Endometrium (tissue), 2 donors: ENCODE data around the gene QKI.
A peak's percentile ranks its signal among the peaks of the same experiment; 100 is the strongest.

Experiments used
- FAIRE-seq: peaks from 2 replicates; lab custom pipeline; 2012; peaks lifted over from hg19 to GRCh38; lab: Jason Lieb, UNC
- donor health status: control.
- donor health status: control.

Gene QKI

DNA sequence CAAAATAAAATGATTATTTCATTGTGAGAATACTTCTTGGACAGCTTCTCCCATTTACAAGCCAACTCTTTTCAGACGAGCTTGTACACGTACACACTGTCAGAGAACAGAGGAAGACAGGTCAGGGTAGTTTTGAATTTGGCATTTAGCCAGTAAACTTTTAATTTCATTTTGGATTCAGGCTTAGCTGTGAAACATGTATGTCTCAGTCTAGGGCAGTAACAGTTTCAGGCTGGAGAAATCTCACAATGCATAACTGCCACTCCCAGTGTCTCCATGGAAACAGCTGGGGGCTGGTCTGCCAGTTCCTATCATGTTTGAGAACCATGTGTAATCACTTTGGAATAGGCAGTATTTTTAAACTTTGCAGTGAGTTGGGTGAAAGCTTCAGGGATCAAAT lies 22.0 kb upstream of the QKI start:
- no peak for FAIRE-seq

DNA sequence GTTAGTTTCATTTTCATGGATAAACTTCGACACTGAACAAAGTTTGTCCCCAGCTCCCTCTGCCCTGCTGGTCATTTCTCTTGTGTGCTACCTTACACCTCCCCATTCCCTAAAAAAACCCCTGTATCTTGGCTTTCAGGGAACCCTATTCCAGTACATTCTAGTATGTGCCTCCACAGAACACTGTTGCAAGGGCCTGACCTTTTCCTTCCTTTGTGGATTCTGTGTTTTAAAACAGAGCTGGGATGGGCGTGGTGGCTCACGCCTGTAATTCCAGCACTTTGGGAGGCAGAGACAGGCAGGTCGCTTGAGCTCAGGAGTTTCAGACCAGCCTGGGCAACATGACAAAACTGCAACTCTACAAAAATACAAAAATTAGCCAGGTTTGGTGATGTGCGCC lies 20.6 kb upstream of the QKI start:
- no peak for FAIRE-seq

DNA sequence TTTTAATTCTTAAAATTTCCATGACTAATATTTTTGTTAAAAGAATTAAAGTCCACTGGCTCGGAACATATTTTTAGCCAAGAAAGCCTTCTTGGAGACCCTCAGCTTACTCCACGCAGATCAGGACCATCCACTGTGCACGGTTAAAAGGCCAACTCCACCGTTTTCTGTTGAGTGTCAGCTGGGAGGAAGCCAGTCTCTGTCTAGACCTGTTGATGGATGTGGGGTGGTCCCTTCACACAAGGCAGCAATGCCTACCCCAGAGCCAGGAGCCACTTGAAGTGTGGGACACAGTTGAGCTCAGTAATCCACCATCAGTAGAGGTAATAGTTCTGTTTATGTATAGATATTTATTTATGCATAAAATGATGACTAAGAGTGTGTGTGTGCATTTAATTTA lies 19.9 kb upstream of the QKI start:
- no peak for FAIRE-seq

GRCh38 chr6:163395122-163395830 lies 19.2 kb upstream of the QKI start:
- no peak for FAIRE-seq

- FAIRE-seq: no peak
Measured at GRCh38 chr6:163395831-163396185, 18.7 kb upstream of the QKI start.

GRCh38 chr6:163397326-163397725 lies 17.2 kb upstream of the QKI start:
- no peak for FAIRE-seq

DNA sequence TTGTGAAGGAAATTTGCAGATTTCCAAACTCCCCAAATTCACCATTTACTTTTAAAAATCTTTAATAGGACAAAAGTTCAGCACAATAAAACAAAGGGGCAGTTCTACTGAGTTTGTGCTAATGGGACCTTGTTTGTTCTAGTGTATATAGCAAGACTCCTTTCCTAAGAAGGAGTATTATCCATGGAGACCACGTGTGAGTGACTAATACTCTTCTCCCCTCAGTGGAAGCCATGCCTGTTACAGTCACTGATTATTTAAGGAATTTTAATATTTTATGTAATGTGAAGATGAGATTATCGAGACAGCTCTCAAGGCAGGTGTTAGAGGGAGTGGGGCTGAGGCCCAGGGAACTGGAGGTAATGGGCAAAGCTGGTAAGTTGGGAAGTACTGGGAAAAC lies 16.4 kb upstream of the QKI start:
- no peak for FAIRE-seq

DNA sequence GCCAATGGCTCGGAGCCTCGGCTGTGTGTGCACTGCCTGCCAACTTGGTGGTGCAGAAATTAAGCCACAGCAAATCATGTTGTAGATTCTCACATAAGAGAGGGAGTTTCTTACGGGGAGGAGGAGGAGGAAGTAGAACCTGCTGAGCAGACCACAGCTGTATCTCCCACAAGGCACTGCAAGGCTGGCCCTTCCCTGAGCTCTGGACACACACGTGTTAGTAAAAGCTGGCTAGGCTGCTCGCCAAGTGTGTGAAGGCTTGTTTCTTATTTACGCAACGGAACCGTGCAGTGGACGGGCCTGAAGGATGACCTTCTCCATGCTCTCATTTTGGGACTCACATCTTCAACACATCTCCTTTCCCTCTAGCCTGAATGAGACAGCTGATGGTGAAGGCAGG lies 15.7 kb upstream of the QKI start:
- no peak for FAIRE-seq

- FAIRE-seq: no peak
Measured at GRCh38 chr6:163400509-163400908, 14.0 kb upstream of the QKI start.

- no peak for FAIRE-seq
Measured at GRCh38 chr6:163401039-163401885, 13.3 kb upstream of the QKI start.

DNA sequence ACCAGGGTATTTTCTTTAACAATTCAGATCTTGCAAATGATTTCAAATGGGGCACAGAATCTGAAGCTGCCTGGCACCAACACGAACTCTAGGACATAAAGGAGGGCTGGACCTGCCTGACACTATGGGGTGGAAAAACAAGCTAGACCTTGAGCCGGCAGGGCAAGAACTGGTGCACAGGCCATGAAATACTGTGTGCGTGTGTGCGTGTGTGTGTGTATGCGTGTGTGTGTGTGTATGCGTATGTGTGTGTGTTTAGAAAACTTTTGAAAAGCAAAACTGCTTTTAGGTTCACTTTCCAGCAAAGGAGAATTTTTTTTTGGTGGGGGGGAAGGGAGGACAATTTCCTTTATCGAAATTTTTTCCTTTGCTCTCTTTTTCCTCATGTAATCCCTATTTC lies 11.9 kb upstream of the QKI start:
- FAIRE-seq: no peak

GRCh38 chr6:163404825-163405265 lies 9.7 kb upstream of the QKI start:
- no peak for FAIRE-seq

DNA sequence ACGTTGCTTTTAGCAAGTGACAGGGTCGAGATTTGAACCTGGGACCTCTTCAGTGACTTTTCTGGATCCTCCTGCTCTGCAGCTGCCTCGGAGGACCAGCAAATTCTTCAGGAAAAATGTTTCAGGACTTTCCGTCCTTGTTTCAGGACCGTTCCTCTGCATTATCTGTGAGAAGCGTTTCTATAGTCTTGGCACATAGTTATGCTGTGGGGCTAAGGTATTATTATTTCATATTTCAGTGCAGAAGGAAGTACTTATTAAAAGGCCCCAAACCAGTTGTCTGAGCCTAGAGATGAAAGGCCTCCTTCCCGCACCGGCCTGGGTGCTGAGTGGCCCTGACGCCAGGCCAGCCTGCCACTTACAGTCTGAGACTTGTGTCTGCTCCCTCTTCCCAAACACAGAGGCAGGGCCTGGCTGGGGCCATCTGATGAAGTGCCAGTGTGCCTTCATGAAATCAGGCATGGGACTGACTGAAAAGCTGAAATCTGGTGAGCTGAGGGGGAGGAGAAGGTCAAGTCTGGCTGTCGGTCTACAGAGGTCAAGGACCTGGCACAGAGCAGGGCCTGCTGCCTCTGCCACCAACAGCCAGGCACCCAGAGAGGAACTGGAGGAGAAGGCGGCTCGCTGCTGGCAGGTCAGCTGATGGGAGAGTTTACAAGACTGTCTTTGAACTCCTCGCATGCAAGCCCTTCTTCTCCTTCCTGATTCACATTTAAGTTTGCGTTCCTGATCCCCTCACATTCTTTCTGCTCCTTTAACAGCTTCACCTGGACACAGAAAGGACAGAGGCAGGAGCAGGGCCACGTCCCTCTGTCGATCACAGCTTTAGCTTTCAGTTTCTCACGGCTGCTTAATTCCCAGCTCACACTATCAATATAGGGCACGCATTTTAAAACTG lies 8.9 kb upstream of the QKI start:
- FAIRE-seq: no peak

GRCh38 chr6:163406366-163406765 lies 8.2 kb upstream of the QKI start:
- FAIRE-seq: no peak

DNA sequence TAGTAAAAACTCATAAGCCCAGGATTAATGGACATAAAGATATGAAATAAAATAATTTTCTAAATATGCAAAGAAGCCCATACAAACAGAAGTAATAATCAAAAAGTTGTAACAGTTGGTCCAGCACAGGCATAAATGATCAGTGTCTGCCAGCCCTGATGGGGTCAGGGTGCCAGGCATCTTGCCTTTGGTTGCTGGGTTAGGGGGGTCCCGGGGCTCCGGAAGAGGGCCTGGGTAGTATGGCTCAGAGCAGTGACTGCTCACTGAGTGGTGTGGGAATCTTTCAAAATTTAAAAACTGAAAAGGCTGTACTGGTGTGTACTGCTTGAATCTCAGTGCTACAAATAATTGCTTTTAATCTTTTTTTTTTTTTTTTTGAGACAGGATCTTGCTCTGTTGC lies 7.7 kb upstream of the QKI start:
- no peak for FAIRE-seq

GRCh38 chr6:163408352-163408991 lies 6.0 kb upstream of the QKI start:
- no peak for FAIRE-seq

- no peak for FAIRE-seq
Measured at GRCh38 chr6:163409712-163410111, 4.8 kb upstream of the QKI start.

- FAIRE-seq: no peak
Measured at GRCh38 chr6:163412341-163412740, 2.2 kb upstream of the QKI start.

DNA sequence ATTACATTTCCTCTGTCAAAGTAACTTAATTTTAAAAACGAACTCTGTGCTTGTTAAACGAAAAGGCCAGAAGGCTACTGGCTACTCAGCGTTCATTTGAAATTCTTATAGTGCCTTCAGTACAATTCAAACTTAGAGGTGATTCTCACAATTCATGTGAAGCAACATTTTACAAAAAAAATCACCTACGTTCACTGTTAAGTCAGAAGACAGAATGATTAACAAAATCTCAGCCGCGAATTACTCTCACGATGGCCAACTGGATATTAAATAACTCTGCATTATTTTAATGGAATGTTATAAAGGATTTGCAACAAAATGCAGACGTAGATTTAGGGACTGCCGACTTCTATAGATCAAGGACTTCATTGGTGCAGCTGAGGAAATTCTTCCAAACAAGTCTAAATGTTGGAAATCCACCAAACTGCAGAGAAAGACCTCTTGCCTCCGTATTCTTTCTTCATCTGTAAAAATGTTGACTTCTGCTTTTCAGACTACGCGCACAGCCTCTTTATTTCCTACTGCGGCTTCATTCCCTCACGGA lies 1.6 kb upstream of the QKI start:
- FAIRE-seq: peak; percentile 59

GRCh38 chr6:163413345-163414116 lies 987 bp upstream of the QKI start:
- FAIRE-seq: no peak

GRCh38 chr6:163414946-163415619 lies 565 bp downstream of the QKI start:
- FAIRE-seq: no peak
